ENCODE results near the gene PCDHGB7. TPM values are rescaled to one million over a fixed set of nuclear protein-coding genes. Genes with fewer than 3 reads are reported as not detected.

Gene PCDHGB7
- total RNA-seq, 1 donor from 2014 or later = 22.4 TPM

- H3K27me3 Mint-ChIP-seq (ENCODE audit: low read depth, unreplicated experiment) = no peaks in the 10 kb centered on the region
- H3K79me2 ChIP-seq (ENCODE audit: insufficient read depth, low read length) = no peaks in the 10 kb centered on the region
- peak overlapping the region; percentile 48 for H3K4me2 ChIP-seq (ENCODE audit: low read length)
Observed at GRCh38 chr5:141398608-141399007, 18.9 kb upstream of the PCDHGB7 start.

GRCh38 chr5:141399555-141400258 is 17.8 kb upstream of the PCDHGB7 start:
- peaks cover 20% of the 10 kb centered on the region for H3K9me3 Mint-ChIP-seq (ENCODE audit: unreplicated experiment)
- Histone ChIP-seq H2AFZ (ENCODE audit: low read depth, low read length) (no peak overlapping the region), H3K79me2 (ENCODE audit: insufficient read depth, low read length) (peaks cover 5% of the 10 kb centered on the region), H3K36me3 (ENCODE audit: insufficient read depth, low read length) (no peaks in the 10 kb centered on the region), H4K20me1 (ENCODE audit: insufficient read depth, low read length) (no peaks in the 10 kb centered on the region), H3K27me3 (ENCODE audit: insufficient read depth, low read length) (no peaks in the 10 kb centered on the region), H3K4me3 (ENCODE audit: insufficient read depth, low read depth, low read length) (no peak overlapping the region), H3K4me2 (ENCODE audit: low read length) (peak overlapping the region; percentile 31), H3K4me1 (ENCODE audit: insufficient read depth, low read length) (no peaks in the 10 kb centered on the region), H3K9me3 (ENCODE audit: insufficient read depth, low read depth, low read length) (peaks cover 44% of the 10 kb centered on the region), H3K27ac (ENCODE audit: low read depth, low read length) (no peak overlapping the region), H3K9ac (ENCODE audit: low read length) (no peak overlapping the region)
- no peak for DNase-seq (ENCODE audit: low read depth)
- H3K4me3 Mint-ChIP-seq (ENCODE audit: unreplicated experiment) = no peak overlapping the region
- H3K27ac Mint-ChIP-seq (ENCODE audit: unreplicated experiment) = no peak overlapping the region
- no peaks in the 10 kb centered on the region for H3K27me3 Mint-ChIP-seq (ENCODE audit: low read depth, unreplicated experiment)
- no peaks in the 10 kb centered on the region for H3K4me1 Mint-ChIP-seq (ENCODE audit: low read depth, unreplicated experiment)
- TF ChIP-seq EZH2 (IDR thresholded peaks at IDR 0.05; ENCODE audit: insufficient read depth, low read length) = no peak
- TF ChIP-seq CTCF (IDR thresholded peaks at IDR 0.05; ENCODE audit: insufficient read depth, low read depth, low read length) = no peak
- FAIRE-seq = no peak
- peaks cover 20% of the 10 kb centered on the region for H3K36me3 Mint-ChIP-seq (ENCODE audit: low read depth, unreplicated experiment)

More at GRCh38 chr5:141398608-141399007, 18.9 kb upstream of the PCDHGB7 start:
- TF ChIP-seq EZH2 (IDR thresholded peaks at IDR 0.05; ENCODE audit: insufficient read depth, low read length) (no peak), CTCF (IDR thresholded peaks at IDR 0.05; ENCODE audit: insufficient read depth, low read depth, low read length) (no peak)
- Histone ChIP-seq H2AFZ (ENCODE audit: low read depth, low read length) (no peak overlapping the region), H3K27ac (ENCODE audit: low read depth, low read length) (no peak overlapping the region), H3K27me3 (ENCODE audit: insufficient read depth, low read length) (no peaks in the 10 kb centered on the region), H3K4me3 (ENCODE audit: insufficient read depth, low read depth, low read length) (no peak overlapping the region), H3K4me1 (ENCODE audit: insufficient read depth, low read length) (no peaks in the 10 kb centered on the region), H4K20me1 (ENCODE audit: insufficient read depth, low read length) (no peaks in the 10 kb centered on the region), H3K36me3 (ENCODE audit: insufficient read depth, low read length) (no peaks in the 10 kb centered on the region), H3K9ac (ENCODE audit: low read length) (no peak overlapping the region), H3K9me3 (ENCODE audit: insufficient read depth, low read depth, low read length) (peaks cover 42% of the 10 kb centered on the region)
- Mint-ChIP-seq H3K9me3 (ENCODE audit: unreplicated experiment) (peaks cover 28% of the 10 kb centered on the region), H3K27ac (ENCODE audit: unreplicated experiment) (no peak overlapping the region), H3K36me3 (ENCODE audit: low read depth, unreplicated experiment) (peaks cover 26% of the 10 kb centered on the region), H3K4me1 (ENCODE audit: low read depth, unreplicated experiment) (no peaks in the 10 kb centered on the region), H3K4me3 (ENCODE audit: unreplicated experiment) (no peak overlapping the region)
- FAIRE-seq = no peak
- DNase-seq (ENCODE audit: low read depth) = no peak

Measured in astrocyte (in vitro differentiated cells and primary cell).